ENCODE data around the gene PRSS33.

PRSS33 gene

DNA sequence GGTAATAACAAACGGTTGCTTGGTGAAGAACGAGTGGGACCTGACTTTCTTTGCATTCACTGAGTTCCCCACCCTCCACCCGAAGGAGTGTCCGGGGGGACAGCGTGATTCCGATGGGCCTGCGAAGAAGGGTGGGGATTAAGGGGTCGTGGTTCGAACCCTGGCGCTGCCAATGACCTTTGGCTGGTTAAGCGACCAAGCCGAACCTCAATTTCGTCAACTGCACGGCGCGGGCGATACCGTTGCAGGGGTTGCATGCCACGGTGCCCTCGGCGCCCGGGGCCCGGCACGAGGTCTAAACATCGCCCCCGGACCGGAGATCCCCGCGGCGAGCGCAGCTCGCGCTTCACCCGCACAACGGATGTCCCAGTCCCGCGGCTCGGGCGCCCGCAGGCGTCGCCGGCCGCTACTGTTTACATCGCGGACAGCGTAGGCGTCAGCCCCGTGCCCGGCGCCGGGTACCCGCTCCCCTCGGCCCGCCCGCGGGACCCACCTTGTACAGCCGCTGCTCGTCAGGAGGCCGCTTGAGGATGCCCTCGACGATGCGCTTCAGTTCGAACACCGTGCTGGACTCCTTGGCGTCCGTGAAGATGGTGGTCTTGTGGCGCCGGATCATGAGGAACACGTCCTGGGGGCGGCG lies 10.7 kb downstream of the PRSS33 start:
- no peak for DNase-seq

DNA sequence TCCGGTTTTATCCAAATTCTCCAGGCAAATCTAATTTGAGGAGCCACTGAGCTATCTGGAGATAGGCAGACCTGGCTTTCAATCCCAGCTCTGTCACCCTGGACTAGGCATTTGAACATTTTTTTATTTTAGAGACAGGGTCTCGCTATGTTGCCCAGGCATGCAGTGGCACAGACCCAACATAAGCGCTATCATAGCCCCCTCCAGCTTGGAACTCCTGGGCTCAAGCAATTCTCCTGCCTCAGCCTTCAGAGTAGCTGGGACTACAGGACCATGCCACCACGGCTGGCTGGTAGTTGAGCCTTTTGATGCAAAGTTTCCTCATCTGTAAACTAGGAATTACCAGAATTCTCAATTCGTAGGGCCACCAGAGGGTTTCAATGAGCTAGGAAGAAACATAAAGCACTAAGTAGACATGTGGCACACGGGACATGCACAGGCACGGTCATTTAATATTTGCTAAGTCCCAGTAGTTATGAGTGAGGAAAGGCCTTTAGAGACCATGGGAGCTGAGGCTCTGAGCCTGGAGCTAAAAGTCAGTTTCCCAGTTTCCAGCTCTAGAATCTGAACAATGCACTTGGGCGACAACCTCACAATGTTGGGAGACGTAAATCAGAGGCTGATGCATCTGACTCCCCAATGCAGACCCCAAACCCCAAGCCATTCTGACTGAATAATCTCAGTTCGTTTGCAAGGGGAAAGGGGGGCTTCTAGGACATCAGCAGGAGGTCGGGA lies 11.4 kb downstream of the PRSS33 start:
- no peak for DNase-seq

GRCh38 chr16:2775131-2775716 lies 12.1 kb downstream of the PRSS33 start:
- no peak for DNase-seq

- no peak for DNase-seq
Observed at GRCh38 chr16:2774161-2774891, 13.0 kb downstream of the PRSS33 start.

DNA sequence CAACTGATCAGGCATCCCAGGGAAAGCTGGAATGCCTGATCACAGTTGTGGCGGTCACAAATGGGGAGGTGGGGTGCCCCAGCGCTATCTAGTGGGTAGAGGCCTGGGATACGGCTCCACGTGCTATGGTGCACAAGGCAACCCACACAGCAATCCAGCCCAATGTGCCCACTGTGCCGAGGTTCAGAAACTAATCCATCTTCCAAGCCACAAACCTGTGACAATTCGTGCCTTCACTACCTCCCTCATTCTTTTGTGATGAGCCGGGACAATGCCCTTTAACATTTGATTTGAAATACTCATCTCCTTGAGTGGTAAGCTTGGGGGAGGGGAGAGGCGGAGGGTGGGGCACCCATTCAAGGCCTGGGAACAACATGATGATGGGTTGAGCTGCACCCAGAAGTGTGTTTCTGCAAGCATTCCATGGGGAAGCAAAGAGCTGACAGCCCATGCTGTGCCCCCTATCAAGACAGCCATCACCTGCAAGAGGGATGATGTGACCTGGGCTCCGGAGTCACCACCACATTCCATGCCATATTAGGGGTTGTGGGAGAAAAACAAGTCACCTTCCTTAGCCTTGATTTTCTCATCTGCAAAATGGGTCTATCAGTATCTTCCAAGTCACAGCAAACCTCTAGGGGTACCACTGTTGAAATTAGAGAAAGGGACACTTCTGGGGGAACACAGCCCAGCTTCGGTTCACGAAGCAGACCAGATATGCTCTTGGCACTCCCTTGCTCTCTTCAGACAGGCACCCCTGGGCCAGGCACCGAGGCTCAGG lies 14.0 kb downstream of the PRSS33 start:
- no peak for DNase-seq

GRCh38 chr16:2771496-2772402 lies 15.6 kb downstream of the PRSS33 start:
- no peak for DNase-seq

GRCh38 chr16:2770057-2770951 lies 17.1 kb downstream of the PRSS33 start:
- no peak for DNase-seq

- DNase-seq = no peak
Observed at GRCh38 chr16:2769675-2770056, 17.7 kb downstream of the PRSS33 start.

GRCh38 chr16:2769100-2769529 lies 18.2 kb downstream of the PRSS33 start:
- no peak for DNase-seq

DNA sequence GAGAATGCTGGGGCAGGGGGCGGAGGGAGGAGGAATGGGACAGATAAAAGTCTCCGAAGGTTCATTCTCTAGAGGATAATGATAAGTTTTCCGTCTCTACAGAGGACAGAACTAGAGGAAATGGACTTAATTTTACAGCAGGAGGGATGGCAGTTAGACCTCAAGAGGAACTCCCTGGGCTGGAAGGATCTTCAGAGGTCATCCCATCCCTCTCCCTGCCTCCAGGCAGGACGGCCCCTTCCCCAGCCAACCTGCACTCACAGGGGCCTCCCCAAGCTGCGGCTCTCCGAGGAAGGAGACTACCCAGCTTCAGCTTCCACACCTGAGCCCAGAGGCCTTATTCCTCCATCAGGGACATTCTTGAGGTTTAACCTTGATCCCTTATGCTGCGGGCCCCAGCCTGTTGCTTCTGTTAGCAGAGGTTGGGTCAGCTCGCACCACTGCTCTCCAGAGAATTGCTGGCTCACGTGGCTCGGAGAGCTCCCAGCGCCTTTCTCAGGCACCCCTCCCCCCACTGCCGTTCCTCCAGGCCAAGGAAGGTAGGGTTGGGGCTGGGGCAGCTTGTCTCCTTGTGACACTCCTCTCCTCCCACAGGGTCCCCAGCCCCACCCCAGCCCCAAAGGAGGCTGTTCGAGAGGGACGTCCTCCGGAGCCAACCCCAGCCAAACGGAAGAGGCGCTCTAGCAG lies 18.8 kb downstream of the PRSS33 start:
- DNase-seq = no peak

GRCh38 chr16:2767891-2768290 lies 19.5 kb downstream of the PRSS33 start:
- DNase-seq = no peak

DNA sequence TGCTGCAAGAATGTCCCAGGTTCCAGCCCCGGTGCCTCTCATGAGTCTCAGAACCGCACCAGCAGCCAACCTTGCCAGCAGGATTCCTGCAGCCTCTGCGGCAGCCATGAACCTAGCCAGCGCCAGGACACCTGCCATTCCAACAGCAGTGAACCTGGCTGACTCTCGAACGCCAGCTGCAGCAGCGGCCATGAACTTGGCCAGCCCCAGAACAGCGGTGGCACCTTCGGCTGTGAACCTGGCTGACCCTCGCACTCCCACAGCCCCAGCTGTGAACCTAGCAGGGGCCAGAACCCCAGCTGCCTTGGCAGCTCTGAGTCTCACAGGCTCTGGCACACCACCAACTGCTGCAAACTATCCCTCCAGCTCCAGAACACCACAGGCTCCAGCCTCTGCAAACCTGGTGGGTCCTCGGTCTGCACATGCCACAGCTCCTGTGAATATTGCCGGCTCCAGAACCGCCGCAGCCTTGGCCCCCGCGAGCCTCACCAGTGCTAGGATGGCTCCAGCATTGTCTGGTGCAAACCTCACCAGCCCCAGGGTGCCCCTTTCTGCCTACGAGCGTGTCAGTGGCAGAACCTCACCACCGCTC lies 20.1 kb downstream of the PRSS33 start:
- DNase-seq = no peak

GRCh38 chr16:2766430-2767139 lies 20.8 kb downstream of the PRSS33 start:
- DNase-seq = no peak

DNA sequence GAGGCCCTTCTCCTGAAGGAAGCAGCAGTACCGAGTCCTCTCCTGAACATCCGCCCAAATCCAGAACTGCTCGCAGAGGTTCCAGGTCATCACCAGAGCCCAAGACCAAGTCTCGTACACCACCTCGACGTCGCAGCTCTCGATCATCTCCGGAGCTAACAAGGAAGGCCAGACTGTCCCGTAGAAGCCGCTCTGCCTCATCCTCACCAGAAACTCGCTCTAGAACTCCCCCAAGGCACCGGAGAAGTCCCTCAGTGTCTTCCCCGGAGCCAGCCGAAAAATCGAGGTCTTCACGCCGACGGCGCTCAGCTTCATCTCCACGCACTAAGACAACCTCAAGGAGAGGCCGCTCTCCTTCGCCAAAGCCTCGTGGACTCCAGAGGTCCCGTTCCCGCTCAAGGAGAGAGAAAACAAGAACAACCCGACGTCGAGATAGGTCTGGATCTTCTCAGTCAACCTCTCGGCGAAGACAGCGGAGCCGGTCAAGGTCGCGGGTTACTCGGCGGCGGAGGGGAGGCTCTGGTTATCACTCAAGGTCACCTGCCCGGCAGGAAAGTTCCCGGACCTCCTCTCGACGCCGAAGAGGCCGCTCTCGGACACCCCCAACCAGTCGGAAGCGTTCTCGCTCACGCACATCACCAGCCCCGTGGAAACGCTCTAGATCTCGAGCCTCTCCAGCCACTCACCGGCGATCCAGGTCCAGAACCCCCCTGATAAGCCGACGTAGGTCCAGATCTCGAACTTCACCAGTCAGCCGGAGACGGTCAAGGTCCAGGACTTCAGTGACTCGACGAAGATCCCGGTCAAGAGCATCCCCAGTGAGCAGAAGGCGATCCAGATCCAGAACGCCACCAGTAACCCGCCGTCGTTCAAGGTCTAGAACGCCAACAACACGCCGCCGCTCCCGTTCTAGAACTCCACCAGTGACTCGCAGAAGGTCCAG lies 21.6 kb downstream of the PRSS33 start:
- DNase-seq = no peak

- no peak for DNase-seq
Observed at GRCh38 chr16:2764718-2765117, 22.6 kb downstream of the PRSS33 start.

- DNase-seq = no peak
Observed at GRCh38 chr16:2763173-2763572, 24.2 kb downstream of the PRSS33 start.

DNA sequence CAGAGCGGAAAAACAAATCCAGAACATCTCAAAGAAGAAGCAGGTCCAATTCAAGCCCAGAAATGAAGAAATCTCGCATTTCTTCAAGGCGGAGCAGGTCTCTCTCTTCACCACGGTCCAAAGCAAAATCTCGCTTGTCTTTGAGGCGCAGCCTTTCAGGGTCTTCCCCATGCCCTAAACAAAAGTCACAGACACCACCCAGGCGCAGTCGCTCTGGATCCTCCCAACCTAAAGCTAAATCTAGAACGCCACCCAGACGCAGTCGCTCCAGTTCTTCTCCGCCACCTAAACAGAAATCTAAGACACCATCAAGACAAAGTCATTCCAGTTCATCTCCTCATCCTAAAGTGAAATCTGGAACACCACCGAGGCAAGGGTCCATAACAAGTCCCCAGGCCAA lies 24.6 kb downstream of the PRSS33 start:
- DNase-seq = no peak

Measured in stimulated activated CD4-positive, alpha-beta T cell treated with anti-CD3 and anti-CD28 coated beads, Interleukin-1b, Interleukin-23, amount 100 ng/mL, for 48 hours (primary cell).